WTC11 (cell line): ENCODE data around the gene ROBO1. TPM values are rescaled to one million over a fixed set of nuclear protein-coding genes. Genes with fewer than 3 reads are reported as not detected.

Experiments used
- ATAC-seq: fragments of 200-7000 bp; cut with Tn5 transposase; 2 replicates; pipeline ENCODE4 v1.10.0; 2021; ENCODE audit warnings: mild to moderate bottlenecking, moderate library complexity
- CTCF ChIA-PET: fragments of 300-600 bp; sonication (Branson Sonifier 250); formaldehyde crosslinking; loops from one replicate; lab custom pipeline; 2021; ENCODE audit warnings: antibody characterized with exemption; lab: Charles Lee
- POLR2A ChIA-PET: fragments of 350-600 bp; sonication (Branson Sonifier 250); formaldehyde crosslinking; loops from one replicate; lab custom pipeline; 2021; ENCODE audit warnings: antibody characterized with exemption; lab: Charles Lee
- DNase-seq: peaks from one replicate; pipeline ENCODE4 v3.0.0; 2021; ENCODE audit warnings: low spot score
- H3K27ac Mint-ChIP-seq: 2 replicates; pipeline ENCODE4 v1.8.0; 2021; ENCODE audit warnings: mixed read lengths
- H3K27me3 Mint-ChIP-seq: 2 replicates; pipeline ENCODE4 v1.8.0; 2021; ENCODE audit warnings: low read depth, mild to moderate bottlenecking, moderate library complexity, mixed read lengths
- H3K36me3 Mint-ChIP-seq: 2 replicates; pipeline ENCODE4 v1.8.0; 2021; ENCODE audit warnings: mixed read lengths
- H3K4me1 Mint-ChIP-seq: 2 replicates; pipeline ENCODE4 v1.8.0; 2022; ENCODE audit warnings: mixed read lengths
- H3K4me3 Mint-ChIP-seq: 2 replicates; pipeline ENCODE4 v1.8.0; 2021; ENCODE audit warnings: mild to moderate bottlenecking, moderate library complexity, mixed read lengths
- H3K9me3 Mint-ChIP-seq: 2 replicates; pipeline ENCODE4 v1.8.0; 2021; ENCODE audit warnings: mixed read lengths
- GRHL2 ChIP-seq: fragments of 250-450 bp; sonication (Bioruptor Pico); IDR thresholded peaks from 2 replicates; pipeline ENCODE4 v1.8.0; 2022; ENCODE audit warnings: mild to moderate bottlenecking, moderate library complexity; ENCODE audit not compliant: insufficient replicate concordance, severe bottlenecking
- SMAD3 ChIP-seq: sonication (generic); formaldehyde crosslinking; IDR thresholded peaks from 2 replicates; pipeline ENCODE4 v1.8.0; 2022; ENCODE audit warnings: missing genetic modification reagents, mild to moderate bottlenecking, borderline replicate concordance
- ZNF396 ChIP-seq: fragments of 250-450 bp; sonication (Bioruptor Pico); IDR thresholded peaks from 2 replicates; pipeline ENCODE4 v1.8.0; 2021; ENCODE audit warnings: mild to moderate bottlenecking, moderate library complexity, borderline replicate concordance
- total RNA-seq: library from RNA; stranded (reverse); gene quantifications from 3 replicates; pipeline ENCODE4 v1.2.3, GENCODE V29; 2021
- TF ChIP-seq, protein P1 (sequence below): sonication (generic); formaldehyde crosslinking; IDR thresholded peaks from 2 replicates; pipeline ENCODE4 v1.8.1; 2023; ENCODE audit warnings: mild to moderate bottlenecking, missing genetic modification reagents, moderate library complexity
- TF ChIP-seq, protein P2 (sequence below): fragments of 250-450 bp; sonication (Bioruptor Pico); IDR thresholded peaks from 2 replicates; pipeline ENCODE4 v1.9.0; 2021; ENCODE audit warnings: mild to moderate bottlenecking
- TF ChIP-seq, protein P3 (sequence below): sonication (generic); formaldehyde crosslinking; IDR thresholded peaks from 2 replicates; pipeline ENCODE4 v1.8.1; 2023; ENCODE audit warnings: mild to moderate bottlenecking, missing genetic modification reagents
- TF ChIP-seq, protein P4 (sequence below): sonication (generic); formaldehyde crosslinking; IDR thresholded peaks from 2 replicates; pipeline ENCODE4 v1.8.0; 2023; ENCODE audit warnings: mild to moderate bottlenecking, missing genetic modification reagents
- TF ChIP-seq, protein P5 (sequence below): fragments of 250-450 bp; sonication (Bioruptor Pico); IDR thresholded peaks from 2 replicates; pipeline ENCODE4 v1.9.0; 2021; ENCODE audit warnings: mild to moderate bottlenecking
- TF ChIP-seq, protein P6 (sequence below): sonication (generic); formaldehyde crosslinking; IDR thresholded peaks from 2 replicates; pipeline ENCODE4 v1.8.1; 2023; ENCODE audit warnings: mild to moderate bottlenecking, moderate library complexity, missing genetic modification reagents
- TF ChIP-seq, protein P7 (sequence below): fragments of 250-450 bp; sonication (Bioruptor Pico); conservative IDR thresholded peaks from 2 replicates; pipeline ENCODE4 v1.9.0; 2021; ENCODE audit warnings: mild to moderate bottlenecking
- TF ChIP-seq, protein P8 (sequence below): sonication (generic); formaldehyde crosslinking; IDR thresholded peaks from 2 replicates; pipeline ENCODE4 v1.8.0; 2022; ENCODE audit warnings: mild to moderate bottlenecking, missing genetic modification reagents

ROBO1 gene
- total RNA-seq, 1 experiment from 2014 or later, result 90.9 TPM

DNA sequence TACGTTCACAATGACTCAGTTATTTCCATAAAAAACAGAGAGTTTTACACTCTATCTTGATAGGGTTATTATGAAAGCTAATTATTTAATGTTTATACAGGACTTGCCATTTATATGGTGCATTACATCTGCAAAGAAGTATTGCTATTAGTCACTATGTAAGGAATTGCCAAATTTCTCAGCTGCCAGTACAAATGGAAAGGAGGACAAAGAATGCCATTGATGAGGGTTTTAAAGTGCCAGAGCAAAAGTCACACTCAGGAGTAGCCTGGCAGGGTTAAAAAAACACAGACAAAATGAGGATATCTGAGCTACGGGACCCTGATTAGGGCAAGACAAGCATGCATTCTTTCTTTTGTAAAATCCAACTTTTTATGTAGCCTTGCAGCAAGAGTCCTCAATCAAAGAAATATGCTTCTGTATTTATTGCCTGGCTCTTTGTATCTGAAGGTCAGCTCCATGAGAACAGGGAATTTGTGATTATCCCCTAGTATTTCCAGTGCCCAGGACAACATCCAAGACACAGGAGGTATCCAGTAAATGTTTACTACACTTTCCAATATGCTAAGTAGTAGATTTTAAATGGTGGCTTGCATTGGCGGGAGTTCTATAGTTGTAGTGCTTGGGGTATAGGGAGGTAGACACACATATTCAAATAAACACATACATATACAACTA, 1013.6 kb downstream of the ROBO1 start (continued):
- TF ChIP-seq, protein P1, sequence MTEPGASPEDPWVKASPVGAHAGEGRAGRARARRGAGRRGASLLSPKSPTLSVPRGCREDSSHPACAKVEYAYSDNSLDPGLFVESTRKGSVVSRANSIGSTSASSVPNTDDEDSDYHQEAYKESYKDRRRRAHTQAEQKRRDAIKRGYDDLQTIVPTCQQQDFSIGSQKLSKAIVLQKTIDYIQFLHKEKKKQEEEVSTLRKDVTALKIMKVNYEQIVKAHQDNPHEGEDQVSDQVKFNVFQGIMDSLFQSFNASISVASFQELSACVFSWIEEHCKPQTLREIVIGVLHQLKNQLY (CRISPR knock-in tag), result no peak
- TF ChIP-seq, protein P2, sequence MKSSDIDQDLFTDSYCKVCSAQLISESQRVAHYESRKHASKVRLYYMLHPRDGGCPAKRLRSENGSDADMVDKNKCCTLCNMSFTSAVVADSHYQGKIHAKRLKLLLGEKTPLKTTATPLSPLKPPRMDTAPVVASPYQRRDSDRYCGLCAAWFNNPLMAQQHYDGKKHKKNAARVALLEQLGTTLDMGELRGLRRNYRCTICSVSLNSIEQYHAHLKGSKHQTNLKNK, result no peak

DNA sequence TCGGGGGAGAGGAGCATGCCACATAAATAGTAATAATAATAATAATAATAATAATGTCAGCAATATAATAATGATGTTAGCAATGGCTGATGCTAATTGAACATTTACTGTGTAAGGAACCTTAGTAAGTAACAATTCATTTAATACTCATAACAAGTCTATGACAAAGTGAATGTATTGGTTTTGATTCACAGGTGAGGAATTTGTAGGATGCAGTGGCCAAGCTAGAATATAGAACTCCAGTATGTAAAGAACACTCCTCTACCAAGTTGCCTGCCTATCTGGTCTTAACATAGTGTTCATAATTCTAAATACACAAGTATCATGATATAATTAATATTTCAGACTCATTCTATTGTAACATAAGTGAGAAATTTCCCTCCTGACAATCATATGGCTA, 1016.5 kb downstream of the ROBO1 start:
- TF ChIP-seq, protein P3, sequence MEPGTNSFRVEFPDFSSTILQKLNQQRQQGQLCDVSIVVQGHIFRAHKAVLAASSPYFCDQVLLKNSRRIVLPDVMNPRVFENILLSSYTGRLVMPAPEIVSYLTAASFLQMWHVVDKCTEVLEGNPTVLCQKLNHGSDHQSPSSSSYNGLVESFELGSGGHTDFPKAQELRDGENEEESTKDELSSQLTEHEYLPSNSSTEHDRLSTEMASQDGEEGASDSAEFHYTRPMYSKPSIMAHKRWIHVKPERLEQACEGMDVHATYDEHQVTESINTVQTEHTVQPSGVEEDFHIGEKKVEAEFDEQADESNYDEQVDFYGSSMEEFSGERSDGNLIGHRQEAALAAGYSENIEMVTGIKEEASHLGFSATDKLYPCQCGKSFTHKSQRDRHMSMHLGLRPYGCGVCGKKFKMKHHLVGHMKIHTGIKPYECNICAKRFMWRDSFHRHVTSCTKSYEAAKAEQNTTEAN (CRISPR knock-in tag), result no peak
- TF ChIP-seq, protein P4, sequence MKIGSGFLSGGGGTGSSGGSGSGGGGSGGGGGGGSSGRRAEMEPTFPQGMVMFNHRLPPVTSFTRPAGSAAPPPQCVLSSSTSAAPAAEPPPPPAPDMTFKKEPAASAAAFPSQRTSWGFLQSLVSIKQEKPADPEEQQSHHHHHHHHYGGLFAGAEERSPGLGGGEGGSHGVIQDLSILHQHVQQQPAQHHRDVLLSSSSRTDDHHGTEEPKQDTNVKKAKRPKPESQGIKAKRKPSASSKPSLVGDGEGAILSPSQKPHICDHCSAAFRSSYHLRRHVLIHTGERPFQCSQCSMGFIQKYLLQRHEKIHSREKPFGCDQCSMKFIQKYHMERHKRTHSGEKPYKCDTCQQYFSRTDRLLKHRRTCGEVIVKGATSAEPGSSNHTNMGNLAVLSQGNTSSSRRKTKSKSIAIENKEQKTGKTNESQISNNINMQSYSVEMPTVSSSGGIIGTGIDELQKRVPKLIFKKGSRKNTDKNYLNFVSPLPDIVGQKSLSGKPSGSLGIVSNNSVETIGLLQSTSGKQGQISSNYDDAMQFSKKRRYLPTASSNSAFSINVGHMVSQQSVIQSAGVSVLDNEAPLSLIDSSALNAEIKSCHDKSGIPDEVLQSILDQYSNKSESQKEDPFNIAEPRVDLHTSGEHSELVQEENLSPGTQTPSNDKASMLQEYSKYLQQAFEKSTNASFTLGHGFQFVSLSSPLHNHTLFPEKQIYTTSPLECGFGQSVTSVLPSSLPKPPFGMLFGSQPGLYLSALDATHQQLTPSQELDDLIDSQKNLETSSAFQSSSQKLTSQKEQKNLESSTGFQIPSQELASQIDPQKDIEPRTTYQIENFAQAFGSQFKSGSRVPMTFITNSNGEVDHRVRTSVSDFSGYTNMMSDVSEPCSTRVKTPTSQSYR (CRISPR knock-in tag), result no peak
- TF ChIP-seq SMAD3 (CRISPR knock-in tag) (no peak), ZNF396 (CRISPR knock-in tag) (no peak), GRHL2 (CRISPR knock-in tag) (no peak)
- TF ChIP-seq, protein P5, sequence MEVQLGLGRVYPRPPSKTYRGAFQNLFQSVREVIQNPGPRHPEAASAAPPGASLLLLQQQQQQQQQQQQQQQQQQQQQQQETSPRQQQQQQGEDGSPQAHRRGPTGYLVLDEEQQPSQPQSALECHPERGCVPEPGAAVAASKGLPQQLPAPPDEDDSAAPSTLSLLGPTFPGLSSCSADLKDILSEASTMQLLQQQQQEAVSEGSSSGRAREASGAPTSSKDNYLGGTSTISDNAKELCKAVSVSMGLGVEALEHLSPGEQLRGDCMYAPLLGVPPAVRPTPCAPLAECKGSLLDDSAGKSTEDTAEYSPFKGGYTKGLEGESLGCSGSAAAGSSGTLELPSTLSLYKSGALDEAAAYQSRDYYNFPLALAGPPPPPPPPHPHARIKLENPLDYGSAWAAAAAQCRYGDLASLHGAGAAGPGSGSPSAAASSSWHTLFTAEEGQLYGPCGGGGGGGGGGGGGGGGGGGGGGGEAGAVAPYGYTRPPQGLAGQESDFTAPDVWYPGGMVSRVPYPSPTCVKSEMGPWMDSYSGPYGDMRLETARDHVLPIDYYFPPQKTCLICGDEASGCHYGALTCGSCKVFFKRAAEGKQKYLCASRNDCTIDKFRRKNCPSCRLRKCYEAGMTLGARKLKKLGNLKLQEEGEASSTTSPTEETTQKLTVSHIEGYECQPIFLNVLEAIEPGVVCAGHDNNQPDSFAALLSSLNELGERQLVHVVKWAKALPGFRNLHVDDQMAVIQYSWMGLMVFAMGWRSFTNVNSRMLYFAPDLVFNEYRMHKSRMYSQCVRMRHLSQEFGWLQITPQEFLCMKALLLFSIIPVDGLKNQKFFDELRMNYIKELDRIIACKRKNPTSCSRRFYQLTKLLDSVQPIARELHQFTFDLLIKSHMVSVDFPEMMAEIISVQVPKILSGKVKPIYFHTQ (CRISPR knock-in tag), result no peak
- TF ChIP-seq, protein P6, sequence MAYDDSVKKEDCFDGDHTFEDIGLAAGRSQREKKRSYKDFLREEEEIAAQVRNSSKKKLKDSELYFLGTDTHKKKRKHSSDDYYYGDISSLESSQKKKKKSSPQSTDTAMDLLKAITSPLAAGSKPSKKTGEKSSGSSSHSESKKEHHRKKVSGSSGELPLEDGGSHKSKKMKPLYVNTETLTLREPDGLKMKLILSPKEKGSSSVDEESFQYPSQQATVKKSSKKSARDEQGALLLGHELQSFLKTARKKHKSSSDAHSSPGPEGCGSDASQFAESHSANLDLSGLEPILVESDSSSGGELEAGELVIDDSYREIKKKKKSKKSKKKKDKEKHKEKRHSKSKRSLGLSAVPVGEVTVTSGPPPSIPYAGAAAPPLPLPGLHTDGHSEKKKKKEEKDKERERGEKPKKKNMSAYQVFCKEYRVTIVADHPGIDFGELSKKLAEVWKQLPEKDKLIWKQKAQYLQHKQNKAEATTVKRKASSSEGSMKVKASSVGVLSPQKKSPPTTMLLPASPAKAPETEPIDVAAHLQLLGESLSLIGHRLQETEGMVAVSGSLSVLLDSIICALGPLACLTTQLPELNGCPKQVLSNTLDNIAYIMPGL, result no peak
- TF ChIP-seq, protein P7, sequence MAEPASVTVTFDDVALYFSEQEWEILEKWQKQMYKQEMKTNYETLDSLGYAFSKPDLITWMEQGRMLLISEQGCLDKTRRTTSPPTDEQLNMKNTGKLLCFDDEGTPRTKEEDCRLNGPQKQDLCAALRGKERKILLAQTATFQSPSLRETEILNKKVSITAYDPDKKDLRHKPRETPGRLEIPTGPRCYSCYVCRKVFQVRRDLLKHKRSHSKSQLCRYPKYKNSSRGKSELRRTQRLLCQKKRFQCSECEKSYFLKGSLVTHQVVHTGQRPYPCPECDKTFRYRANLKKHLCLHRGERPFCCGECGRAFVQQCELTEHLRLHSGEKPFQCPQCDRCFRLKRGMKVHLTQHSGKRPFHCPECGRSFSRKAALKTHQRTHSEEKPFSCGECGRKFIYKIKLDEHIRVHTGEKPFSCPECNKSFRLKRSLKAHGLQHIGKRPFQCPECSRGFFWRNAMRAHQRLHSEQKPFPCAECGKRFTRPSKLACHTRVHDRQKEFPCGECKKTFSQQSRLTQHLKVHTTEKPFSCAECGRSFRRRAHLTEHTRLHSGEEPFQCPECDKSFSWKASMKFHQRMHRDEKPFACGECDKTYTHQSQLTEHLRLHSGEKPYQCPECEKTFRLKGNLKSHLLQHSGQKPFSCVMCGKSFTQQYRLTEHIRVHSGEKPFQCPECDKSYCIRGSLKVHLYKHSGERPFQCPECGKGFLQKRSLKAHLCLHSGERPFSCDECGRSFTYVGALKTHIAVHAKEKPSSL (CRISPR knock-in tag), result no peak
- TF ChIP-seq, protein P8, sequence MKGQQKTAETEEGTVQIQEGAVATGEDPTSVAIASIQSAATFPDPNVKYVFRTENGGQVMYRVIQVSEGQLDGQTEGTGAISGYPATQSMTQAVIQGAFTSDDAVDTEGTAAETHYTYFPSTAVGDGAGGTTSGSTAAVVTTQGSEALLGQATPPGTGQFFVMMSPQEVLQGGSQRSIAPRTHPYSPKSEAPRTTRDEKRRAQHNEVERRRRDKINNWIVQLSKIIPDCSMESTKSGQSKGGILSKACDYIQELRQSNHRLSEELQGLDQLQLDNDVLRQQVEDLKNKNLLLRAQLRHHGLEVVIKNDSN (CRISPR knock-in tag), result no peak
- peaks cover 5% of the 10 kb centered on the region; the same call in 1 of the 2 replicates for H3K4me1 Mint-ChIP-seq
- H3K36me3 Mint-ChIP-seq, result no peaks in the 10 kb centered on the region
- no peaks in the 10 kb centered on the region for H3K27me3 Mint-ChIP-seq
- POLR2A ChIA-PET, result no interaction called here
- H3K4me3 Mint-ChIP-seq, result no peak overlapping the region
- CTCF ChIA-PET, result no interaction called here
- ATAC-seq (no peak), DNase-seq (no peak)
- no peaks in the 10 kb centered on the region for H3K9me3 Mint-ChIP-seq
- H3K27ac Mint-ChIP-seq, result no peak overlapping the region
